HEK293T (cell line): Measurements from ENCODE around the gene SYMPK.

Experiments
- ELF4 ChIP-seq: fragments of 450-650 bp; IDR thresholded peaks from 2 replicates; pipeline ENCODE4 v1.6.1; 2017; ENCODE audit warnings: antibody characterized with exemption
- FOXA1 ChIP-seq: fragments of 450-650 bp; IDR thresholded peaks from 2 replicates; pipeline ENCODE4 v1.6.1; 2016; ENCODE audit warnings: mild to moderate bottlenecking
- FOXK2 ChIP-seq: fragments of 450-650 bp; IDR thresholded peaks from 2 replicates; pipeline ENCODE4 v1.6.1; 2016; ENCODE audit warnings: mild to moderate bottlenecking
- FOXM1 ChIP-seq: fragments of 450-650 bp; IDR thresholded peaks from 2 replicates; pipeline ENCODE4 v1.6.1; 2017; ENCODE audit warnings: mild to moderate bottlenecking, borderline replicate concordance
- HDGF ChIP-seq: fragments of 450-650 bp; IDR thresholded peaks from 2 replicates; pipeline ENCODE4 v1.6.1; 2017; ENCODE audit warnings: antibody characterized with exemption, borderline replicate concordance
- PKNOX1 ChIP-seq: fragments of 450-650 bp; IDR thresholded peaks from 2 replicates; pipeline ENCODE4 v1.6.1; 2016
- SP1 ChIP-seq: fragments of 450-650 bp; IDR thresholded peaks from 2 replicates; pipeline ENCODE4 v1.6.1; 2017
- ZNF384 ChIP-seq: fragments of 450-650 bp; IDR thresholded peaks from 2 replicates; pipeline ENCODE4 v1.6.1; 2016

- no peak for TF ChIP-seq ELF4
- TF ChIP-seq ZNF384, result no peak
- TF ChIP-seq FOXK2, result no peak
- TF ChIP-seq FOXM1, result no peak
- no peak for TF ChIP-seq SP1
- TF ChIP-seq PKNOX1, result no peak
- no peak for TF ChIP-seq FOXA1
- no peak for TF ChIP-seq HDGF
These were observed 42.4 kb downstream of the SYMPK start for GRCh38 chr19:45820413-45821102.
